Fibroblast of peridontal ligament (primary cell): ENCODE data around the gene XPNPEP3.

ENCODE experiments used
- DNase-seq: peaks from one replicate; pipeline ENCODE4 v3.0.0-alpha.2; 2010; ENCODE audit errors: extremely low read depth

The XPNPEP3 gene

GRCh38 chr22:40939202-40939601 lies 82.3 kb downstream of the XPNPEP3 start:
- no peak for DNase-seq

- DNase-seq, result peak; percentile 97
These were observed 94.2 kb downstream of the XPNPEP3 start, which contains the start of gene RBX1 for GRCh38 chr22:40950962-40951794. TSS of gene RBX1 (plus strand) at chr22:40951378. CDS start at chr22:40951399, 21 bp downstream.

GRCh38 chr22:40951795-40952605 lies 95.1 kb downstream of the XPNPEP3 start:
- DNase-seq, result peak; percentile 19

- peak; percentile 7 for DNase-seq
These were observed 96.5 kb downstream of the XPNPEP3 start for GRCh38 chr22:40953471-40953870.

GRCh38 chr22:40954113-40954512 lies 97.2 kb downstream of the XPNPEP3 start:
- no peak for DNase-seq

GRCh38 chr22:40955571-40955970 lies 98.6 kb downstream of the XPNPEP3 start:
- no peak for DNase-seq

GRCh38 chr22:40957601-40958000 lies 100.7 kb downstream of the XPNPEP3 start:
- DNase-seq, result no peak

GRCh38 chr22:40958299-40958698 lies 101.4 kb downstream of the XPNPEP3 start:
- no peak for DNase-seq

GRCh38 chr22:40960145-40960544 lies 103.2 kb downstream of the XPNPEP3 start:
- DNase-seq, result no peak

GRCh38 chr22:40965936-40966725 lies 109.2 kb downstream of the XPNPEP3 start:
- no peak for DNase-seq

GRCh38 chr22:40966726-40967085 lies 109.8 kb downstream of the XPNPEP3 start:
- no peak for DNase-seq

- DNase-seq, result no peak
These were observed 110.3 kb downstream of the XPNPEP3 start for GRCh38 chr22:40967111-40967760.

GRCh38 chr22:40972587-40972986 lies 115.6 kb downstream of the XPNPEP3 start:
- no peak for DNase-seq

GRCh38 chr22:40973144-40973543 lies 116.2 kb downstream of the XPNPEP3 start:
- DNase-seq, result no peak

GRCh38 chr22:40975366-40975765 lies 118.4 kb downstream of the XPNPEP3 start:
- DNase-seq, result peak; percentile 74

GRCh38 chr22:40976866-40977700 lies 120.1 kb downstream of the XPNPEP3 start:
- DNase-seq, result no peak

GRCh38 chr22:40979198-40979597 lies 122.2 kb downstream of the XPNPEP3 start:
- DNase-seq, result no peak

GRCh38 chr22:40979871-40980270 lies 122.9 kb downstream of the XPNPEP3 start:
- DNase-seq, result no peak
